Measurements from ENCODE around the gene TCEANC2.
"Not testable (repeated sequence)": the region's sequence is repeated elsewhere in the genome, so short reads cannot be mapped to it uniquely, and the experiment has no call there.

Gene TCEANC2

DNA sequence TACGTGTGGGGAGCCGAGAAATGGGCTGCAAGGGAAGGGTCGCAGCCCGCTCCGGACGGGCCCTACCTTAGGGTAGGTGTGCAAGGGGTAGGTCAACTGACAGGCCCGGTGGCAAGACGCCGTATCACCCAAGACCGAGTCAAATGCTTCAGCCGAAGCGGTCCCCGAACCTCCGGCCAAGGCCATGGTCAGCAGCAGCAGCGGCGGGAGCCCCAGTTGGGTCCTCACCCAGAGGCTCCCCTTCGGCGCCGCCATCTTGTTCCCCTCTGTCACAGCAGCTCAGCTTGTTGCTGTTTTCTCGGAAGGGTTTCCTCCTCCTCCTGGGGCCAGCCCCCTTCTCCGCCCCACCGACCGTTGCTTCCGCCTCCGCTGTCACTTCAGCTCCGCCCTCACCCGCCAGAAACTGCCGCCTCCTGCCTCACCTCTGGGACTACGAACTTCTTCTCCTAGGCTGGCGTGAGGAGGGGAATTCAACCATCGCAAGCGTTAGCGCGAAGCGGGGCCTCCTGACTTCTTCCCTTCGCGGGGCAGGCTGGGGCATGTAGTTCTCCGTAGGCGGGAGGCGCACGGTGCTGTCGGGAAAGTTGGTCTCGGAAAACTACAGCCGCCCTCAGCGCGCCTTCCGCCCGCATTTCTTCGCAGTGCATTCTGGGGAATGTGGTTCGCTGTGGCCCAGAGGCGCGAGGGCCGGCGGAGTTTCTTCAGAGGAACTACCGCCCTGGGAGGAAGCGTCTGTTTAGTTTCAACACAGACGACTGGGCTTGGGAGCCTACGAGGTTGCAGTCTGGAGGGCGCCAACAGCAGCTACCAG lies at the start of gene TCEANC2, which contains the start of gene TMEM59:
Gene TCEANC2, plus strand, starts transcription at position 675 of the 811 bp plus-strand sequence. CDS start 815 bp downstream, outside the sequence.
Gene TMEM59, minus strand, starts transcription at position 271 of the 811 bp plus-strand sequence. Its CDS starts 16 bp downstream, at position 255.
- peak; percentile 98 for DNase-seq

DNA sequence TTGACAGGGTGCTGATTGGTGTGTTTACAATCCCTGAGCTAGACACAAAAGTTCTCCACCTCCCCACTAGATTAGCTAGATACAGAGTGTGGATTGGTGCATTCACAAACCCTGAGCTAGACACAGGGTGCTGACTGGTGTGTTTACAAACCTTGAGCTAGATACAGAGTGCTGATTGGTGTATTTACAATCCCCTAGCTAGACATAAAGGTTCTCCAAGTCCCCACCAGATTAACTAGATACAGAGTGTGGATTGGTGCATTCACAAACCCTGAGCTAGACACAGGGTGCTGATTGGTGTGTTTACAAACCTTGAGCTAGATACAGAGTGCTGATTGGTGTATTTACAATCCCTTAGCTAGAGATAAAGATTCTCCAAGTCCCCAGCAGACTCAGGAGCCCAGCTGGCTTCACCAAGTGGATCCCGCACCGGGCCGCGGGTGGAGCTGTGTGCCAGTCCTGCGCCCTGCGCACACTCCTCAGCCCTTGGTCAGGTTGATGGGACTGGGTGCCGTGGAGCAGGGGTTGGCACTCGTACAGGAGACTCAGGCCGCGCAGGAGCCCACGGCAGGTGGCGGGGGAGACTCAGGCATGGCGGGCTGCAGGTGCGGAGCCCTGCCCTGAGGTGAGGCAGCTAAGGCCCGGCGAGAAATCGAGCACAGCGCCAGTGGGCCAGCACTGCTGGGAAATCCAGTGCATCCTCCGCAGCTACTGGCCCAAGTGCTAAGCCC lies 49.5 kb upstream of the TCEANC2 start:
- not testable (repeated sequence) for DNase-seq

DNA sequence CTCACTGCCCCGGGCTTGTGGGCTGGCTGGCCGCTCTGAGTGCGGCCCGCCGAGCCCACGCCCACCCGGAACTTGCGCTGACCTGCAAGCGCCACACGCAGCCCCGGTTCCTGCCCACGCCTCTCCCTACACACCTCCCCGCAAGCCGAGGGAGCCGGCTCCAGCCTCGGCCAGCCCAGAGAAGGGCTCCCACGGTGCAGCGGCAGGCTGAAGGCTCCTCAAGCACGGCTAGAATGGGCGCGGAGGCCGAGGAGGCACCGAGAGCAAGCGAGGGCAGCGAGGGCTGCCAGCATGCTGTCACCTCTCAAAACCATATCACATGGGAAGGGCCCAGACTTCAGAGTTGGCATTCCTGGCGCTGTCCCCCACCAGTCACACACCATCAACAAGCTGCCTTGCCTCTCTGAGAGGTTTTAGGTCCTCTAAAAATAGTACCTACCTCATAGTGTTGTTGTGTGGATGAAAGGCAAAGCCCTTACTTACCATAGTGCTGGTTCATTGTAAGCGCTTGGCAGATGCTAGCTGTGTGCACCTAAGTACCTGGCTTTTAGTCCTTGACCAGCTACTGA lies 48.8 kb upstream of the TCEANC2 start:
- DNase-seq: no peak

DNA sequence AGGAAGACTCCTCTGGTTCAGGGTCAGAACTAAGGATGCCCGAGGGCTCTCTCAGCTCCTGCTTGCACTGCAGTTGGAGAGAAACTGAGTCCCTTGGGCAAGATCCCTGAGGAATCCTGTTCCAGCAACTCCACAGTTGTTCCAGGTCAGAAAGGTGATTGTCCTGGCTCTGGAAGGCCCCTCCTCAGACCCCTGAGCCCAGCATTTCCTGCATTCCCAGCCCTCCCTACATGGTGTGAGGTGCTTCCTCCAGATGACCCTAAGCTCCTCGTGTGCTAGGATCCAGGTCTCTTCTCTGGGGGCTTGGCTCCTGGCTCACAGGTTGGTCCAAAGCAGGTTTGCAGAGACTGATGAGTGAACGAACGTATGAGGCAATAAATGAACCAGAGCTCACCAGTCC lies 46.9 kb upstream of the TCEANC2 start:
- DNase-seq: no peak

DNA sequence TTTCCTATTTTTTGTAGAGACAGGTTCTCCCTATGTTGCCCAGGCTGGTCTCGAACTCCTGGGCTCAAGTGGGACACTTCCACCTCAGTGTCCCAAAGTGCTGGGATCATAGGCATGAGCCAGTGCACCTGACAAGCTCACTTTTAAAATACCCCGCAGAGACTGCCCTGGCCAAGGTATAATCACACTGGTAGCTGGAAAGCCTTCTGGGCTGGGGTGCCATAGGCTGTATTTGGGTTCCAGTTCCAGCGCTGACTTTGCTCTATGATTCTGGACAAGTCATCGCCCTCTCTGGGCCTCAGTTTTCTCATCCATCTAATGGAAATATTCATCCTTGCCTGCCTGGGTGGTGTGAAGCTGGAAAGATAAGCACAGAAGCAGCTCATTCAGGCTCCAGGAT lies 45.8 kb upstream of the TCEANC2 start:
- DNase-seq: no peak

DNA sequence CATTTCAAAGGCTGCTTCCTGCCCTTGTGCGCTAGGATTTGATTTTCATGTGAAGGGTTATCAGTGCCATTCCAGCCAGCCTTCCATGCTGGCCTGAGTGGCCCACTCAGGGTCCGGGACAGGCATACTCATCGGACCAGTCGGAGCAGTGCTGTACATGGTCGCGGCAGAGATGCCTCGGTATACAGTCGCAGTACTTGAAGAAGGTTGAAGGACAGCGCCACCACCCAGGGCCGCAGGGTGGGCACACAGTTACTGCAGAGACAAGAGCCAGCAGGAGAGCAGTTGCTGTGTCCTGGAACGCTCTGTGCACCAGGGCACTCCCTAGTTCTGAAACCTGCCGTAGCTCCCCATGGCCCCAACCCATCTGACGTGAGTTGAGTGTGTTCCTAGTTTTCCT lies 44.5 kb upstream of the TCEANC2 start:
- DNase-seq: no peak

DNA sequence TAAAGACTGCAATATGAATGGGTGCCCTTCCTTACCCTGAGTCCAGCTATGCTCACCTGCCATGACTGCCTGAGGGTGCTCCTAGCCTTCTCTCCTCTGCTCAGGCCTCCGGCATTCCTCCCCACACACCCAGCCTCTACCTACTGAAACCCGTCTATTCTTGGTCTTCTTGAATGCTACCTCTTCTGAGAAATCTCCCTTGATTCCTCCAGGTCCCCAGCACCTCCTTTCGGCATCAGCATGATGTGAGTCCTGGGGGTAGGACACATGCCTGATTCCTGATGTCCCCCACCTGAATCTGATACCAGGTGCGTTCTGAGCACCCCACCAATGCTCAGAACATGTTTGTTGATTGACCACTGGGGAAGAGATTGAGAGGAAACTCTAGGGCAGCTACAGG lies 44.0 kb upstream of the TCEANC2 start:
- no peak for DNase-seq

DNA sequence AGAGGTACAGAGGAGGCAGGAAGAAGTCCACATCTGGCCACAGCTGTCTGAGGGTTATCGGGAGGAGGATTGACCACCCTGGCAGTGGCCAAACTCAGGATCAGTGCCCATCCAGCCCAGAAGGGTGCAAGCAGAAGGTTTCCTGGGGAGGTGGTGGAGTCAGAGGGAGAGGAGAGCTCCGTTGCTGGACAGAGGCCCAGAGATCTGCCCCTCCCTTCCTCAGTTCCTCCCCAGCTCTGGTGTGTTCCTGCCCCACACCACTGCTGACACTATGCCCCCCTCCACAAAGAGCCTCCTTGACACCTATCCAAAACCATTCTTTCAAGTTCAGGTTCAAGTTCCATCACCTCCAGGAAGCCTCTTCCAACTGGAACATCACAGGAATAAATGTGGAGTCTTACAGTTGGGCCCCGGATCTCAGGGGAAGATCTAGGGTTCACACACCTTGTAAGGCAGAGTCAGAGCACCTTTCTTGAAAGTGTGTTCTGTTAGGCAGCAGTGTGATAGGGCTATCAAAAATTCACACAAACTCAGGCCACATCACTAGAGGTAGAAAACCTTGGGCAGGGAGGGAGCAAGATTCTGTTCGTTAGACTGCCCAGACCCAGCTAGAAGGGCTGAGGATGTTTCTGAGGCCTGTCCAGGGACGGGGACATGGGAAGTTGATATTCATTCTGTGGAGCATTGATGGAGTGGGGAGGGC lies 42.8 kb upstream of the TCEANC2 start:
- DNase-seq: no peak

DNA sequence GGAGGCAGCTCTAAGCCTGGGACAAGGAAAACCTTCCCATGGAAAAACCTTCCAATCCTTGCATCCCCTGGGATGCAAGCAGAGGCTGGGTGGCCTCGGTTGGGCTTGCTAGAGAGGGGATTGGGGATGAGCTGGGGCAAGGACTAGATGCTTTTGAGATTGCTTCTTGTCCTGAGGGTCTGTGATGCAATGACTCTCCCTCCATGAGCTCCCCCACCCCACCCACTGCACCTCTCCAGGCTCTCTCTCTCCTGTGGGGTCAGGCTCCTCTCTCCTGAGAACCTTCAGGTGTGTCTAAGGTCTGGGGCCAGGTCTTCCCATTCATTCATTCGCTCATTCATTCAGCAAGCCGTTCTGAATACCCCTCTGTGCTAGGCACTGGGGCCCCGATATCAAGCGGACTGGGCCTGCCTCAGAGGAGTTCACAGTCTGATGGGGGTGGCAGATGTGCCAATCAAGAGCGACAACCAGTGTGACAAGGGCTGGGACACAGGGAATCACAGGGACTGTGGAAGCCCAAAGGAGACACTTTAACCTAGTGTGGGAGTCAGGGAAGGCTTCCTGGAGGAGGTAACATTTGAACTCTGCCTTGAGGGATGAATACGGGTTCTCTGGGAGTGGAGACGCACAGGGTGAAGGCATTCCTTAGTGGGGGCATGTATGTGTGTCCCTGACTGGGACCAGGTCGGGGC lies 41.9 kb upstream of the TCEANC2 start:
- no peak for DNase-seq

DNA sequence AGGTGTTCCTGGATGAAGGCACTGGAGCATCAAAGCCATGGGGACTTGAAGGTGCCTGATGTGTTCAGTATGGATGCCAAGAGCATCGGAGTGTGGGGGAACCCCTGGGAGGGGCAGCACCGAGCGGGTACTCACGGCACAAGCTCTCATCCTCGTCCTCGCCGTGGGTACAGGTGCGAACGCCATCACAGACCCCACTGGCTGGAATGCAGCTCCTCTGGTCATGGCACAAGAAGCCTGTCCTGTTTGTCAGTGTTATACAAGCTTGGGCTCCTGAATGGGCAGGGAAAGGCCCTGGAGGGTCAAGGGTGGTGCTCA lies 41.4 kb upstream of the TCEANC2 start:
- DNase-seq: no peak

DNA sequence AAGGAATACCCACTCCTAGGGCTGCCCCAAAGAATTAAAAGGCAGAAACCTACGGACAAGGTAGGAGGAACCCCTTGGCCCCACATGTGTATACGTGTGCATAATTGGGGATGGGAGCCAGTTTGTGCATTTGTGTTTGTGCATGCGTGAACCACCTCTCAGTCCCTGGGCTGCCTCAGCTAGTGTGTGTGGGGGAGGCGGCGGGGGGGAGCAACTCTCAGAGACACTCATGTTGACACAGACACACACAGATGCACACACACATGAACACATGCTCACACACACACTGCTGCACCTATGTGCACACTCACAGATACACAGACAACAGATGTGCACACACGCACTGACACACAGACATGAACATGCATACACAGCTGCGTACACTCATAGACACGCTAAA lies 40.5 kb upstream of the TCEANC2 start:
- no peak for DNase-seq

DNA sequence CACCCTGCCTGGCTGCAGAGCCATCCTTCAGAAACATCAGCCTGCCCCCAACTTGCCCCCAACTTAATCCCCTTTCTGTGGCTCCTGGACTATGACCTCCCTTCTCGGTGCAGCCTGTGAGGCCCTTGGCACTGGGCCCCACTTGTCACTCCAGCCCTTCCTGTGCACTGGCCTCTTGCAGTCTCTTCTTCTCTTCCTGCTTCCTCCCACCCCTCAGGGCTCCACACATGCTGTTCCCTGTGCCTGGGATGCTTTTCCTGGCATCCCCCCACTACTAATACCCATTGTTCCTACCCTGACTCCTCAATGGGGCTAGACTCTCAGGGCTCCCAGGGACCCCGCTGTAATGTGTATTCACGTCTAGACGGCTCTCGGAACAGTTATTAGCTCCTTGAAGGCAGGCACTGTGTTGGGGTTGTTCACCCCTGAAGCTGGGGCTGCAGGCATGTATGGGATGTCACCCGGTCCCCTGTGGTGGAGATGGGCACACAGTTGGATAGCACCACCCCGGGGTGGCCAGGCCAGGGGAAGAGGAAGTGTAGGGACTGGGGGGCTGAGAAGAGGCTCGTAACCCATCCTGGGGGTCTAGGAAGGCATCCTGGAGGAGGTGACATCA lies 39.9 kb upstream of the TCEANC2 start:
- no peak for DNase-seq

DNA sequence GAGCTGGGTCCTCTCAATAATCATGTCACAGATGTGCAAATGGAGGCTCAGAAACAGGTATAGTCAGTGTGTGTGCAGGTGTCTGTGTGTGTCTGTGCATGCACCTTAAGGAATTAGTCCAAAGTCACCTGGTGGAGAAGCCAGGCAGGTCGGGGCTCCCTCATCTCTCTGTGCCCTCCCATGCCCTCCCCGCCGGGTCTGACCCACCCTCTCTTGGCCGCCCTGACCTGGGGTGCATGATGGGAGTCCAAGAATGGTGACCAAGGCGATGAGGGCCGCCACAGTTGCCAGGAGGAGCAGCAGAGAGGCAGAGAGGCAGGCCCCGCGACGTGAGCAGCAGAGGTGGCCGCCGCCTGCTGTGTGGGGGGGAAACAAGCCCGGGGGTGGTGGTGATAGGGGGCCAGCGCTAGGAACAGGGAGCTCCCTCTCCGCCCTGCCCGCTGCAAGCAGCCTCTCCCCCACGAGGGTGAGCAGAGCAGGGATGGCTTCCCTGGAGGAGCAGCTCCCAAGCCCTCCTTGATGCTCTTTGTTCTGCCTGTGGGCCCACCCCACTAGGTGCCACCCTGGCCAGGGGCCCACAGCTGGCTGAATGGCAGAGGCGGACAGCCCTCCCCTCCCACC lies 39.3 kb upstream of the TCEANC2 start:
- DNase-seq: no peak

DNA sequence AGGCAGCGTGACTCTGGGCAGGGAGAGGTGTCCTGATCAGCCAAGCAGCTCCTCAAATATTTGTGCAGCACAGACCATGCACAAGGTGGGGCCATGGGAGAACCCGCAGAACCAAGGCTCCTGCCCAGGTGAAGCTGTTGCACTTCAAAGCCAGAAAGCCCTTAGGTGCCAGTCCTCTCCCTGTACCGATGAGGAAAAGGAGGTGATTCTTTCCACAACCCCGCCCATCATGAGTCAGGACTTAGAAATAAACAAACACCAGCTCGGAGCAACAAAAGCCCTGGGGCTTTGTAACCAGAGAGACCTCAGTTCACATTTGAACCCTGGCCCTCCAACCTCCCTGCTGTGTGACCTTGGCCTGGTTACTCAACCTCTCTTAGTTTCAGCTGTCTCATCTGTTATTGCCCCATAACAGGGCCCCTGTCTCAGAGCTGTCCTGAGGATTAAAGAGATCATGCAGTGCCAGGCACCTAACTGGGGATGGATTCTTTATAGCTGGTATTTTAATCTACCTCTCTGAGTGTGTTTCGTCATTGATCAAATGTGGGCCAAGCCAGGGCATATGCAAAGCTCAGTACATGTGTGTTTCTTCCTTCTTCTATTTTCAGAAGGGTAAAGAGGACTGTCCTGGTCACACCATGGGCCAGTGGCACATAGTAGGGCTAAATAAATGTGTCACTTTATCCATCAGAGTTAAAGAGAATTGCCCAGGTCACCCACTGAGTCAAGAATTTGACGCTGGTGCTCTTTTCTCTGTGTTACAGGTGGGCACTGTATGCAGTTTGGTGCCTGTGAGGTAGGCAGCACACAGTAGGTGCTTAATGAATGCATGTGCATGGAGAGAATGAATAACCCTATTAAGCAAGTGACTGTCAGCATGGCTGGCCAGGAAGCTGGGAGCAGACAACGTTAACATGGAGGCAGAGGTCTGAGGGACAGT lies 36.8 kb upstream of the TCEANC2 start:
- no peak for DNase-seq

DNA sequence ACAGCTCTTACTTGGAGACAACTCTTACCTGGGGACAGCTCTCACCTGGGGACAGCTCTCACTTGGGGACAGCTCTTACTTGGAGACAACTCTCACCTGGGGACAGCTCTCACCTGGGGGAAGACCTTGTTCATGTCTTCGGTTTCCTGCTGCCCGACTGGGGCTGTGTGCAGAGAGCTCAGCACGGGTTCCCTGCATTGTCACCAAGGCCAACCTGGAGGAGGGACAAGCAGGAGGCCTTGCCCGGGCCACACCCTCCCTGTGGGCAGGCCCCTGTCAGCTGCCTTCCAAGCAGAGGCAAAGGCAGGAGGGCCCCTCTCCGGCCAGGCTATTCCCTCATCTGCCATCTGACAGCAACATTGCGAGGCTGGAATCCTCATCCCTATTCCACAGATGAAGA lies 35.4 kb upstream of the TCEANC2 start, which contains the start of gene LDLRAD1:
Gene LDLRAD1, minus strand, starts transcription at position 208 of the 400 bp plus-strand sequence. Its CDS starts 74 bp downstream, at position 134.
- DNase-seq: no peak

DNA sequence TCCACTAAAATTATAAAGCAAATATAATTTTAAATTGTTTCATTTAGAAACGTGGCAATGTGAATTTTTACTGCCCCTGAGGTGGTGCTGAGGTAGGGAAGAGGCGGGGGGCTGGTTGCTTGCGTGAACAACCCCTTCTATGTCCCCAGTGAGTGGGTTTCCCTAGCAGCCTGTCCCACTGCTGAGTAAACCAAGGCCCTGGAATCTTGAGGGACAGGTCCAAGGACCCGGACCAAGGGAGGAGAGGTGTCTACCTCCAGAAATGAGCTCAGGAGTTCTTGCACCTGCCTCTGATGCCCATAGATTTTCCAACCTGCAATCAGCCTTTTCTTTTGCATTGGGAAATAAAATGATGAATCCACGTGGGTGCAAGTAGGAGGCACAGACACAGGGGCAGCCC lies 34.8 kb upstream of the TCEANC2 start:
- no peak for DNase-seq

DNA sequence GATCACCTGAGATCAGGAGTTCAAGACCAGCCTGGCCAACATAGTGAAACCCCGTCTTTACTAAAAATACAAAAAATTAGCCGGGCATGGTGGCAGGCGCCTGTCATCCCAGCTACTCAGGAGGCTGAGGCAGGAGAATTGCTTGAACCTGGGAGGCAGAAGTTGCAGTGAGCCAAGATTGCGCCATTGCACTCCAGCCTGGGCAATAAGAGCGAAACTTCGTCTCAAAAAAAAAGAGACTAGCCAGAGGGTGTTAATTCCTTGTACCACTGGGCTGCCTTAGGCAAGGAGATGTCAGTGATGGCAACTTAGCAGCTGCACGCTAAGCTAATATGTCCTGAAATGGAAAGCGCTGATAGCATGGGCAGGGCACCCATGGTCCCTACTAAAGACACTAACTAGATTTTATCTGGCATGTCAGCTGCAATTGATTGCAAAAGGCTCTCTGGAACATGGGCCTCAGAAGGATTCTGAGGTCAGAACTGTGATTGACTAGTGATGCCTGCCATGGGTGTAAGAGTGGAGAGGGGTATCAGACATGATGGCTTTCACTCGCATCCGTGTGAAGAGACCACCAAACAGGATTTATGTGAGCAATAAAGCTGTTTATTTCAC lies 33.7 kb upstream of the TCEANC2 start:
- DNase-seq: not testable (repeated sequence)

DNA sequence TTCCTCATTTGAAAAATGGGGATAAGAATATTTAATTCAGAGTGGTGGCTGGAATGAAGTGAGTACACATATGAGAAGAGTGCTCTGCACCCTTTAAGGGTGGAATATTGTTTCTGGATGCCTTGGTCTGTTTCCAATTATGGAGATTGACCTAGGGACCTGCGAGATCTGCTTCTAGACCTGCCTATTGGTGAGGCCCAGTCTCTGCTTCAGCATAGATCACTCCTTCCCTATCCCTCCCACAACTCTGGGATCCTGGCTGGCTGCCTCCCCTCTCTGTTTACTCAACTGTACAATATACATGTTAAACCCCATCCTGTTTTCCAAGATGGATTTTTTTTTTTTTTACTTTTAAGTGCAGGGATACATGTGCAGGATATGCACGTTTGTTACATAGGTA lies 29.1 kb upstream of the TCEANC2 start:
- no peak for DNase-seq

DNA sequence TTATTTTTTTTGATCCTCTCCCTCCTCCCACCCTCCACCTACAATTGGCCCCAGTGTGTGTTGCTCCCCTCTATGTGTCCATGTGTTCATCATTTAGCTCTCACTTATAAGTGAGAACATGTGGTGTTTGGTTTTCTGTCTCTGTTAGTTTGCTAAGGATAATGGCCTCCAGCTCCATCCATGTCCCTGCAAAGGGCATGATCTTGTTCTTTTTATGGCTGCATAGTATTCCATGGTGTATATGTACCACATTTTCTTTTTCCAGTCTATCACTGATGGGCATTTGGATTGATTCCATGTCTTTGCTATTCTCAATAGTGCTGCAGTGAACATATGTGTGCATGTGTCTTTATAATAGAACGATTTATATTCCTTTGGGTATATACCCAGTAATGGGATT lies 28.6 kb upstream of the TCEANC2 start:
- not testable (repeated sequence) for DNase-seq

DNA sequence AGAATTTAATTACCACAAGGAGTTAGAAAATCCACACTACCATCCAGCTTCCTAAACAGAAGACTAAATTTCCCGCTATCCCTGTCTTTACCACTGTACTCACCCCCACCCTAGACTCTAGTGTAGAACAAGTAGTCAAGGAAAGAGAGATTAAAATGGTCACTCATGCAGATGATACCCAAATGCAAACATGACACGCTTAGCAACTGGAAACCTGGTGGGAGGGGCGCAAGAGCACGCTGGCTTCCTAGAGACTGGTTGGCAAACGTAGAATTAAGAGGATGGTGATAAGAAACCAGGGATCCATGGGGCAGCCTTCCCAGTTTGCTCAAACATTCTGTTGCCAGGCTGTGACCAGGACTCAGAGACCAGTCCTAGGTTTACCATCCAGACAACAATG lies 25.6 kb upstream of the TCEANC2 start:
- DNase-seq: no peak

All from CD4-positive, alpha-beta T cell treated with Interleukin-12 subunit alpha and Interleukin-12 subunit beta, for 1 hour (primary cell).